ENCODE data around the gene PSMD8. TPM values are rescaled to one million over a fixed set of nuclear protein-coding genes. Genes with fewer than 3 reads are reported as not detected.

PSMD8 gene
- total and polyA plus RNA-seq, 2 of the 8 experiments (the other 6 are each of a cell fraction or from before 2014, with no cell fraction given): 170 to 486 TPM

DNA sequence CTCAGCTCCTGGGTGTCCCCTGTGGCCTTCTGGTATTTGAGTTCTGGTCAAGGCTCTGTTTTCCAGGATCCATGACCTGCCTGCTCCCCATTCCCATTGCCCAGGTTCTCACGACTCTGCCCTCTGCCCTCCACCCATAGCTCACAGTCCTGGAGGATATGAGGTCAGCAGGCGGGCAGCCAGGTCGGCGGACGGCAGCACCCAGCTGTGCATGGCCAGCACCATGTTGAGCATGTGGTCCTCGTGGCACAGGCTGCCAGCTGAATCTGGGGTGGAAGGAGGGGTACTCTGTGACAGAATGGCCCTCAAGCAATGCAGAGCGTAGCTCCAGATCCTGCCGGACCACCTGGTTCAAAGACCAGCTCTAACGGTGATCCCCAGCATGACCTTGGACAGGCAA, 46.6 kb downstream of the PSMD8 start:
- ChIA-PET CTCF (ENCODE audit: partially characterized antibody) (interaction anchor here (1.2 to 2.3 kb wide), 3 partner anchors 14 to 19 kb away, joined by 4 to 10 read pairs (median 5); partner anchors contain the start of gene FAM98C), POLR2A (ENCODE audit: partially characterized antibody) (interaction anchor here (1.0 to 1.4 kb wide), 4 partner anchors 11 to 26 kb away, joined by 3 to 6 read pairs (median 4); no protein-coding TSS in a partner anchor)
- H3K14ac ChIP-seq (ENCODE audit: insufficient read length): no peak overlapping the region
- H2BK120ac ChIP-seq (replicated peaks; ENCODE audit: low read depth, low read length): no peak overlapping the region
- no peak for DNase-seq (ENCODE audit: low read depth in 1 of 2, low spot score in 2 of 2)
- no peak overlapping the region for H2BK20ac ChIP-seq (ENCODE audit: low read length)
- H3K9ac ChIP-seq (replicated peaks in 1 of 4; ENCODE audit: extremely low read depth in 1 of 4, low read depth in 3 of 4, low read length in 3 of 4): no peak overlapping the region
- WGBS, 2 experiments (ENCODE audit: extremely low coverage in 1 of 2, insufficient coverage in 1 of 2, insufficient read length in 1 of 2, insufficient replicate concordance in 2 of 2, low coverage in 1 of 2, low lambda C conversion rate in 2 of 2, missing lambda C conversion rate in 1 of 2): 93% methylated on average over 9 of the region's 9 CpGs; no CpG with 5 or more reads in 1 of the 2 experiments
- no peak overlapping the region for H3K23ac ChIP-seq (ENCODE audit: insufficient read length)
- H2AK5ac ChIP-seq (ENCODE audit: low read depth, low read length): no peak overlapping the region
- H4K91ac ChIP-seq (replicated peaks; ENCODE audit: insufficient read length, low read length): no peak overlapping the region
- H3K4ac ChIP-seq (replicated peaks; ENCODE audit: insufficient read length, low read depth, low read length): no peak overlapping the region
- H4K5ac ChIP-seq (ENCODE audit: insufficient read length, low read depth, low read length): no peak overlapping the region
- H3K4me3 ChIP-seq (ENCODE audit: extremely low read depth in 1 of 4, insufficient read depth in 2 of 4, low read depth in 3 of 4, low read length in 4 of 4): no peak overlapping the region
- 0 out of 2 replicates have a peak overlapping the region, but pooled peaks have one; percentile 95 for H2BK15ac ChIP-seq (ENCODE audit: low read length)
- no peaks in the 10 kb centered on the region for H4K20me1 ChIP-seq (replicated peaks in 1 of 2; ENCODE audit: control insufficient read depth in 1 of 2, insufficient read depth in 2 of 2, low read length in 2 of 2)
- H3K79me2 ChIP-seq (ENCODE audit: control insufficient read depth in 1 of 2, insufficient read depth in 2 of 2, low read length in 2 of 2): no peaks in the 10 kb centered on the region
- no peak overlapping the region for H3K18ac ChIP-seq (ENCODE audit: extremely low read depth, low read length)
- H3K4me2 ChIP-seq (ENCODE audit: insufficient read depth in 1 of 2, low read depth in 2 of 2, low read length in 2 of 2): no peak overlapping the region
- no peak overlapping the region for H4K8ac ChIP-seq (ENCODE audit: extremely low read depth, insufficient read depth, low read length)
- FAIRE-seq: no peak
- H3K27me3 ChIP-seq (replicated peaks in 1 of 4; ENCODE audit: control insufficient read depth in 3 of 4, extremely low read depth in 1 of 4, insufficient read depth in 3 of 4, low read length in 3 of 4): peaks cover 0 to 9% (median 5%) of the 10 kb centered on the region in 4 experiments; a peak in 4 of 7 replicates
- no peaks in the 10 kb centered on the region for H3K36me3 ChIP-seq (ENCODE audit: control insufficient read depth in 2 of 4, insufficient read depth in 4 of 4, low read length in 3 of 4)
- H3K9me3 ChIP-seq (ENCODE audit: insufficient read depth in 2 of 2, low read depth in 1 of 2, low read length in 1 of 2): no peaks in the 10 kb centered on the region
- peaks cover 7% of the 10 kb centered on the region for H3K23me2 ChIP-seq (ENCODE audit: low read depth, low read length)
- H3K4me1 ChIP-seq (replicated peaks in 1 of 4; ENCODE audit: control insufficient read depth in 3 of 4, insufficient read depth in 4 of 4, low read length in 3 of 4): peaks cover 4 to 19% (median 14%) of the 10 kb centered on the region in 4 experiments; a peak in 6 of 7 replicates
- H3K56ac ChIP-seq (replicated peaks; ENCODE audit: insufficient read length, low read depth, low read length): no peak overlapping the region
- H2BK5ac ChIP-seq (ENCODE audit: low read depth, low read length): no peak overlapping the region
- H3K79me1 ChIP-seq (ENCODE audit: low read depth, low read length): no peaks in the 10 kb centered on the region
- H2AFZ ChIP-seq (ENCODE audit: low read length): no peak overlapping the region
- no peak overlapping the region for H2BK12ac ChIP-seq (ENCODE audit: low read depth, low read length)
- H3K27ac ChIP-seq (ENCODE audit: low read depth, low read length): no peak overlapping the region
- TF ChIP-seq SIRT6 (IDR thresholded peaks at IDR 0.05; ENCODE audit: low read length): no peak
- TF ChIP-seq YY1 (IDR thresholded peaks at IDR 0.05; ENCODE audit: low read depth, low read length): no peak
- TF ChIP-seq TBP (IDR thresholded peaks at IDR 0.05; ENCODE audit: low read depth, low read length): no peak
- no peak for TF ChIP-seq SRF (IDR thresholded peaks at IDR 0.05; ENCODE audit: low read depth, low read length)
- no peak for TF ChIP-seq FOSL1 (IDR thresholded peaks at IDR 0.05; ENCODE audit: insufficient read depth, low read depth, low read length)
- no peak for TF ChIP-seq SP4 (IDR thresholded peaks at IDR 0.05; ENCODE audit: low read length)
- TF ChIP-seq GABPA (IDR thresholded peaks at IDR 0.05; ENCODE audit: borderline replicate concordance, insufficient read depth, low read length): no peak
- TF ChIP-seq SP1 (IDR thresholded peaks at IDR 0.05; ENCODE audit: low read depth, low read length): no peak
- TF ChIP-seq SIX5 (IDR thresholded peaks at IDR 0.05; ENCODE audit: low read depth, low read length): no peak
- TF ChIP-seq POLR2A (IDR thresholded peaks at IDR 0.05; ENCODE audit: control extremely low read depth in 1 of 2, low read depth in 2 of 2, low read length in 2 of 2): no peak
- no peak for TF ChIP-seq ASH2L (IDR thresholded peaks at IDR 0.05; ENCODE audit: low read length)
- TF ChIP-seq SP2 (IDR thresholded peaks at IDR 0.05; ENCODE audit: low read length): no peak
- no peak for TF ChIP-seq POLR2AphosphoS5 (IDR thresholded peaks at IDR 0.05; ENCODE audit: low read depth, low read length)
- no peak for TF ChIP-seq KDM4A (IDR thresholded peaks at IDR 0.05; ENCODE audit: low read depth, low read length, severe bottlenecking)
- TF ChIP-seq GTF2F1 (IDR thresholded peaks at IDR 0.05; ENCODE audit: borderline replicate concordance, low read depth, low read length): no peak
- no peak for TF ChIP-seq CREB1 (IDR thresholded peaks at IDR 0.05)
- no peak for TF ChIP-seq RNF2 (IDR thresholded peaks at IDR 0.05; ENCODE audit: borderline replicate concordance, low read depth, low read length, missing control alignments, poor library complexity, severe bottlenecking)

Data from H1 (cell line).